Measurements from ENCODE around the gene RREB1. TPM values are rescaled to one million over a fixed set of nuclear protein-coding genes. Genes with fewer than 3 reads are reported as not detected.

RREB1 gene
- polyA plus RNA-seq, 1 donor (not counting 4 experiments of a cell fraction or from before 2014, with no cell fraction given), result 6.1 TPM

- Histone ChIP-seq H3K4me1 (ENCODE audit: control insufficient read depth, extremely low read depth, insufficient read depth, low read length) (peaks cover 23% of the 10 kb centered on the region), H3K36me3 (ENCODE audit: control insufficient read depth in 2 of 2, extremely low read depth in 1 of 2, insufficient read depth in 2 of 2, low read length in 2 of 2) (peaks cover 27 to 28% of the 10 kb centered on the region in 2 experiments), H3K79me2 (ENCODE audit: control insufficient read depth, insufficient read depth, low read length) (peaks cover 15% of the 10 kb centered on the region), H2AFZ (ENCODE audit: control insufficient read depth, low read length) (no peak overlapping the region), H3K27me3 (ENCODE audit: control insufficient read depth, extremely low read depth, insufficient read depth, low read length) (no peaks in the 10 kb centered on the region), H3K9me1 (ENCODE audit: control insufficient read depth, extremely low read depth, insufficient read depth, low read length) (no peaks in the 10 kb centered on the region), H3K9me3 (ENCODE audit: control insufficient read depth, low read depth, low read length) (no peaks in the 10 kb centered on the region), H3K4me2 (ENCODE audit: control insufficient read depth, extremely low read depth, insufficient read depth, low read depth, low read length) (no peak overlapping the region), H3K9ac (ENCODE audit: control insufficient read depth, extremely low read depth, insufficient read depth, low read length) (no peak overlapping the region), H3K27ac (ENCODE audit: control insufficient read depth, insufficient read depth, low read length) (no peak overlapping the region), H3K4me3 (ENCODE audit: control insufficient read depth in 2 of 3, extremely low read depth in 1 of 3, insufficient read depth in 2 of 3, low read depth in 1 of 3, low read length in 3 of 3) (no peak overlapping the region), H4K20me1 (ENCODE audit: control insufficient read depth, extremely low read depth, insufficient read depth, low read length) (peaks cover 6% of the 10 kb centered on the region)
- TF ChIP-seq EZH2 (IDR thresholded peaks at IDR 0.05; ENCODE audit: low read length), result no peak
- TF ChIP-seq CTCF (optimal IDR thresholded peaks at IDR 0.05 in 1 of 3, IDR thresholded peaks at IDR 0.05 in 1 of 3, conservative IDR thresholded peaks at IDR 0.05 in 1 of 3; ENCODE audit: extremely low read depth in 1 of 3, insufficient read depth in 2 of 3, low read length in 3 of 3), result no peak
- FAIRE-seq (no peak), DNase-seq (ENCODE audit: low read depth, low spot score) (no peak)
- dilution Hi-C loops (cut with MboI; ENCODE audit: extremely low pct_ligation_motif_present, low sequenced_read_pairs), result no loop called here
Observed at GRCh38 chr6:7232351-7232750, 124.6 kb downstream of the RREB1 start.

- no peak overlapping the region for H3K4me3 ChIP-seq (ENCODE audit: control insufficient read depth in 2 of 3, extremely low read depth in 1 of 3, insufficient read depth in 2 of 3, low read depth in 1 of 3, low read length in 3 of 3)
- H2AFZ ChIP-seq (ENCODE audit: control insufficient read depth, low read length), result no peak overlapping the region
- no peak for DNase-seq (ENCODE audit: low read depth, low spot score)
- no peak overlapping the region for H3K9ac ChIP-seq (ENCODE audit: control insufficient read depth, extremely low read depth, insufficient read depth, low read length)
- no peaks in the 10 kb centered on the region for H3K27me3 ChIP-seq (ENCODE audit: control insufficient read depth, extremely low read depth, insufficient read depth, low read length)
- H3K9me3 ChIP-seq (ENCODE audit: control insufficient read depth, low read depth, low read length), result no peaks in the 10 kb centered on the region
- no peaks in the 10 kb centered on the region for H3K9me1 ChIP-seq (ENCODE audit: control insufficient read depth, extremely low read depth, insufficient read depth, low read length)
- peaks cover 23% of the 10 kb centered on the region for H3K4me1 ChIP-seq (ENCODE audit: control insufficient read depth, extremely low read depth, insufficient read depth, low read length)
- H4K20me1 ChIP-seq (ENCODE audit: control insufficient read depth, extremely low read depth, insufficient read depth, low read length), result peaks cover 3% of the 10 kb centered on the region
- peaks cover 19% of the 10 kb centered on the region for H3K79me2 ChIP-seq (ENCODE audit: control insufficient read depth, insufficient read depth, low read length)
- dilution Hi-C loops (cut with MboI; ENCODE audit: extremely low pct_ligation_motif_present, low sequenced_read_pairs), result no loop called here
- H3K4me2 ChIP-seq (ENCODE audit: control insufficient read depth, extremely low read depth, insufficient read depth, low read depth, low read length), result no peak overlapping the region
- peaks cover 25 to 26% of the 10 kb centered on the region in 2 experiments for H3K36me3 ChIP-seq (ENCODE audit: control insufficient read depth in 2 of 2, extremely low read depth in 1 of 2, insufficient read depth in 2 of 2, low read length in 2 of 2)
- TF ChIP-seq CTCF (optimal IDR thresholded peaks at IDR 0.05 in 1 of 3, IDR thresholded peaks at IDR 0.05 in 1 of 3, conservative IDR thresholded peaks at IDR 0.05 in 1 of 3; ENCODE audit: extremely low read depth in 1 of 3, insufficient read depth in 2 of 3, low read length in 3 of 3) (no peak), EZH2 (IDR thresholded peaks at IDR 0.05; ENCODE audit: low read length) (no peak)
- H3K27ac ChIP-seq (ENCODE audit: control insufficient read depth, insufficient read depth, low read length), result no peak overlapping the region
- no peak for FAIRE-seq
Observed at GRCh38 chr6:7234547-7234946, 126.8 kb downstream of the RREB1 start.

Data from keratinocyte (primary cell).